SKM-1 (cell line): ENCODE measurements around the gene BEX2.
"Not testable (repeated sequence)": the region's sequence is repeated elsewhere in the genome, so short reads cannot be mapped to it uniquely, and the experiment has no call there.

ENCODE experiments used
- DNase-seq: peaks from one replicate; lab custom pipeline; 2025; ENCODE audit not compliant: unreplicated experiment; lab: John Stamatoyannopoulos, UW

Gene BEX2

GRCh38 chrX:103310555-103311398 lies at the start of gene BEX2:
BEX2 (minus strand) TSS chrX:103310990; CDS start chrX:103309976, 1,014 bp downstream.
- DNase-seq: peak; percentile 2

GRCh38 chrX:103360092-103360491 lies 49.3 kb upstream of the BEX2 start:
- DNase-seq: no peak

- DNase-seq: not testable (repeated sequence)
Observed at GRCh38 chrX:103359605-103360004, 48.8 kb upstream of the BEX2 start.

GRCh38 chrX:103357871-103358270 lies 47.1 kb upstream of the BEX2 start:
- DNase-seq: no peak

- DNase-seq: no peak
Observed at GRCh38 chrX:103356858-103357257, 46.1 kb upstream of the BEX2 start.

GRCh38 chrX:103356130-103356798 lies 45.5 kb upstream of the BEX2 start, which contains the start of gene TCEAL9:
TCEAL9 (plus strand) TSS chrX:103356506; CDS start chrX:103357685, 1,179 bp downstream.
- DNase-seq: no peak

- no peak for DNase-seq
Observed at GRCh38 chrX:103347682-103348397, 37.0 kb upstream of the BEX2 start.

GRCh38 chrX:103344606-103345005 lies 33.8 kb upstream of the BEX2 start:
- DNase-seq: no peak

GRCh38 chrX:103343105-103343504 lies 32.3 kb upstream of the BEX2 start:
- DNase-seq: peak; percentile 1

GRCh38 chrX:103338663-103339062 lies 27.9 kb upstream of the BEX2 start:
- DNase-seq: no peak

GRCh38 chrX:103330681-103331288 lies 20.0 kb upstream of the BEX2 start:
- no peak for DNase-seq

- DNase-seq: no peak
Observed at GRCh38 chrX:103329991-103330390, 19.2 kb upstream of the BEX2 start, which contains the start of gene TCEAL7. TCEAL7 (plus strand) TSS chrX:103330239; CDS start chrX:103331404, 1,165 bp downstream.

- DNase-seq: no peak
Observed at GRCh38 chrX:103311399-103311780, 600 bp upstream of the BEX2 start.

- DNase-seq: no peak
Observed at GRCh38 chrX:103309860-103310554, 783 bp downstream of the BEX2 start.

- DNase-seq: not testable (repeated sequence)
Observed at GRCh38 chrX:103305666-103306065, 5.1 kb downstream of the BEX2 start.

GRCh38 chrX:103304705-103305104 lies 6.1 kb downstream of the BEX2 start:
- no peak for DNase-seq

GRCh38 chrX:103293118-103293517 lies 17.7 kb downstream of the BEX2 start:
- no peak for DNase-seq

- no peak for DNase-seq
Observed at GRCh38 chrX:103279624-103280023, 31.2 kb downstream of the BEX2 start.

GRCh38 chrX:103276581-103277002 lies 34.2 kb downstream of the BEX2 start, which contains the start of gene TCEAL5:
TCEAL5 (minus strand) TSS chrX:103276750; CDS start chrX:103274563, 2,187 bp downstream.
- no peak for DNase-seq

GRCh38 chrX:103275947-103276567 lies 34.7 kb downstream of the BEX2 start:
- DNase-seq: no peak
